ENCODE measurements around the gene MRPL37. TPM values are rescaled to one million over a fixed set of nuclear protein-coding genes. Genes with fewer than 3 reads are reported as not detected.
"Not testable (repeated sequence)": the region's sequence is repeated elsewhere in the genome, so short reads cannot be mapped to it uniquely, and the experiment has no call there.

Gene MRPL37
- 103 and 118 TPM in 2 replicates for total RNA-seq (2014; rRNA removed; shearing (Covaris generic))
- 147 and 169 TPM in 2 replicates for polyA plus RNA-seq (2015; cell fraction: cytosol; rRNA removed)
- 36.5 and 39.9 TPM in 2 replicates for polyA plus RNA-seq (2015; cell fraction: nucleus; rRNA removed)

- in situ Hi-C loops (cut with HindIII; ENCODE audit: low pct_unique_long_range_greater_than_20kb, low sequenced_read_pairs) = no loop called here
- DNase-seq (ENCODE audit: low read depth, low spot score) = peak; percentile 95
Observed at GRCh38 chr1:54199765-54200518, at the start of gene MRPL37, which contains the start of gene CYB5RL. MRPL37 (plus strand) TSS chr1:54200167; CDS start chr1:54200244, 77 bp downstream. CYB5RL (minus strand) TSS chr1:54200030; CDS start chr1:54195616, 4,414 bp downstream.

- no peak for DNase-seq (ENCODE audit: low read depth, low spot score)
- in situ Hi-C loops (cut with HindIII; ENCODE audit: low pct_unique_long_range_greater_than_20kb, low sequenced_read_pairs) = no loop called here
Observed at GRCh38 chr1:54151013-54151412, 49.0 kb upstream of the MRPL37 start.

- in situ Hi-C loops (cut with HindIII; ENCODE audit: low pct_unique_long_range_greater_than_20kb, low sequenced_read_pairs) = no loop called here
- DNase-seq (ENCODE audit: low read depth, low spot score) = no peak
Observed at GRCh38 chr1:54152696-54153095, 47.3 kb upstream of the MRPL37 start, which contains the start of gene CDCP2. CDCP2 (minus strand) TSS chr1:54153000; CDS start chr1:54152922, 78 bp downstream.

- in situ Hi-C loops (cut with HindIII; ENCODE audit: low pct_unique_long_range_greater_than_20kb, low sequenced_read_pairs) = no loop called here
- DNase-seq (ENCODE audit: low read depth, low spot score) = no peak
Observed at GRCh38 chr1:54153535-54154439, 46.2 kb upstream of the MRPL37 start.

- in situ Hi-C loops (cut with HindIII; ENCODE audit: low pct_unique_long_range_greater_than_20kb, low sequenced_read_pairs) = no loop called here
- DNase-seq (ENCODE audit: low read depth, low spot score) = no peak
Observed at GRCh38 chr1:54156201-54156600, 43.8 kb upstream of the MRPL37 start.

- in situ Hi-C loops (cut with HindIII; ENCODE audit: low pct_unique_long_range_greater_than_20kb, low sequenced_read_pairs) = no loop called here
- no peak for DNase-seq (ENCODE audit: low read depth, low spot score)
Observed at GRCh38 chr1:54156986-54157385, 43.0 kb upstream of the MRPL37 start.

- in situ Hi-C loops (cut with HindIII; ENCODE audit: low pct_unique_long_range_greater_than_20kb, low sequenced_read_pairs) = no loop called here
- DNase-seq (ENCODE audit: low read depth, low spot score) = no peak
Observed at GRCh38 chr1:54157401-54157800, 42.6 kb upstream of the MRPL37 start.

- no peak for DNase-seq (ENCODE audit: low read depth, low spot score)
- in situ Hi-C loops (cut with HindIII; ENCODE audit: low pct_unique_long_range_greater_than_20kb, low sequenced_read_pairs) = no loop called here
Observed at GRCh38 chr1:54158071-54158470, 41.9 kb upstream of the MRPL37 start.

GRCh38 chr1:54159733-54160316 lies 40.1 kb upstream of the MRPL37 start:
- no peak for DNase-seq (ENCODE audit: low read depth, low spot score)
- in situ Hi-C loops (cut with HindIII; ENCODE audit: low pct_unique_long_range_greater_than_20kb, low sequenced_read_pairs) = no loop called here

GRCh38 chr1:54160351-54160750 lies 39.6 kb upstream of the MRPL37 start:
- peak; percentile 38 for DNase-seq (ENCODE audit: low read depth, low spot score)
- in situ Hi-C loops (cut with HindIII; ENCODE audit: low pct_unique_long_range_greater_than_20kb, low sequenced_read_pairs) = no loop called here

- no peak for DNase-seq (ENCODE audit: low read depth, low spot score)
- in situ Hi-C loops (cut with HindIII; ENCODE audit: low pct_unique_long_range_greater_than_20kb, low sequenced_read_pairs) = no loop called here
Observed at GRCh38 chr1:54161495-54162168, 38.3 kb upstream of the MRPL37 start.

- in situ Hi-C loops (cut with HindIII; ENCODE audit: low pct_unique_long_range_greater_than_20kb, low sequenced_read_pairs) = no loop called here
- DNase-seq (ENCODE audit: low read depth, low spot score) = no peak
Observed at GRCh38 chr1:54163051-54163450, 36.9 kb upstream of the MRPL37 start.

- DNase-seq (ENCODE audit: low read depth, low spot score) = no peak
- in situ Hi-C loops (cut with HindIII; ENCODE audit: low pct_unique_long_range_greater_than_20kb, low sequenced_read_pairs) = no loop called here
Observed at GRCh38 chr1:54163573-54163972, 36.4 kb upstream of the MRPL37 start.

- in situ Hi-C loops (cut with HindIII; ENCODE audit: low pct_unique_long_range_greater_than_20kb, low sequenced_read_pairs) = no loop called here
- no peak for DNase-seq (ENCODE audit: low read depth, low spot score)
Observed at GRCh38 chr1:54165146-54165545, 34.8 kb upstream of the MRPL37 start.

- in situ Hi-C loops (cut with HindIII; ENCODE audit: low pct_unique_long_range_greater_than_20kb, low sequenced_read_pairs); DNase-seq (ENCODE audit: low read depth, low spot score): not testable (repeated sequence)
Observed at GRCh38 chr1:54166357-54166756, 33.6 kb upstream of the MRPL37 start.

- in situ Hi-C loops (cut with HindIII; ENCODE audit: low pct_unique_long_range_greater_than_20kb, low sequenced_read_pairs) = no loop called here
- DNase-seq (ENCODE audit: low read depth, low spot score) = no peak
Observed at GRCh38 chr1:54167422-54168139, 32.4 kb upstream of the MRPL37 start.

All from SK-MEL-5 (cell line).